Nephron progenitor cell (in vitro differentiated cells): ENCODE results near the gene NEU2.

Experiments used
- DNase-seq: peaks from one replicate; pipeline ENCODE4 v3.0.0; 2021
- H3K27ac Mint-ChIP-seq: 2 replicates; pipeline ENCODE4 v1.8.0; 2021; ENCODE audit warnings: mild to moderate bottlenecking, moderate library complexity, mixed read lengths
- H3K27me3 Mint-ChIP-seq: 2 replicates; pipeline ENCODE4 v1.8.0; 2021; ENCODE audit warnings: mild to moderate bottlenecking, low read depth, mixed read lengths; ENCODE audit not compliant: poor library complexity
- H3K36me3 Mint-ChIP-seq: 2 replicates; pipeline ENCODE4 v1.8.0; 2021; ENCODE audit warnings: low read depth, mixed read lengths
- H3K4me1 Mint-ChIP-seq: 2 replicates; pipeline ENCODE4 v1.8.0; 2021; ENCODE audit warnings: mixed read lengths
- H3K4me3 Mint-ChIP-seq: 2 replicates; pipeline ENCODE4 v1.8.0; 2021; ENCODE audit warnings: mild to moderate bottlenecking, moderate library complexity, mixed read lengths
- H3K9me3 Mint-ChIP-seq: 2 replicates; pipeline ENCODE4 v1.8.0; 2021; ENCODE audit warnings: mild to moderate bottlenecking, moderate library complexity, mixed read lengths
- CTCF ChIP-seq: fragments of 200-600 bp; sonication (generic); IDR thresholded peaks from 2 replicates; pipeline ENCODE4 v1.5.0; 2021; ENCODE audit warnings: antibody characterized with exemption

Gene NEU2

DNA sequence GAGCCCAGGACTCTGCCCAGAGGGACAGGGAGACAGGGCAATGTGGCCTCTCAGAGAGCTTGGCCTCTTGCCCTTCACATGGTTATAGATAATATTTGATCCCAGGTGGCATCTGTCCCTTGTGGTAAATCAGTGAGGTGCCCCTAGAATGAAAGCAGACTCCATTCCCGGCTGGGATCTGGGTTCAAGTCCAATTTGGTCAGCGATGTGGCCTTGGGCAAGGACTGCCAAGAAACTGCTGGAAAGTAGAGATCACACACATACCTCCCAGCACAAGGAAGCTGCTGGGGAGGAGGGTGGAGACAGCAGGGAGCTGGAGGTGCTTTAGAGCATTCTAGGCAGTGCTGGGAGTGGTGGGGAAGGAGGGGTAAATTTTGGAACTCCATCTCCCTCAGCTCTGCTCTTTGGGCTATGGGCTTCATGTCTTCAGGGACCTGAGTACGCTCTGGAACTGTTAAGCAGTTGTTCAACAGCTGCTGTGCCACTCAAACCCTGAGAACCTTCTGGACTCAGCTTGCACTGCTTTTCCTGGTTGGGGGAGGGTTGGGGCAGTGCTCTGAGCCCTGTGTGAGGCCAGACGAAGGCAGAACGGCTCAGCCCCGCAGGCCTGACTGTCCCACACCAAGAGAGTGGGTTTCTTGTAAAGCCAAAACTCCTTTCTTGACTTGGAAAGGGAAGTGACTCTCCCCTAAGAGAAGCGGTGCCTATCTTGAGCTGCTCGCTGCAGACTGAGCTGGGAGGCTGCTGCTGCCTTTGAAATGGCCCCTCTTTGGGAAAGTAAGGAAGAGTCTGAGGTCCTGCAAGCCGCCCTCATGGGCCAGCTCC, 50.7 kb downstream of the NEU2 start:
- H3K4me3 Mint-ChIP-seq = no peak overlapping the region
- no peak for DNase-seq
- H3K4me1 Mint-ChIP-seq = peaks cover 63% of the 10 kb centered on the region
- TF ChIP-seq CTCF = no peak
- H3K27me3 Mint-ChIP-seq = peaks cover 6% of the 10 kb centered on the region
- H3K9me3 Mint-ChIP-seq = no peaks in the 10 kb centered on the region
- H3K36me3 Mint-ChIP-seq = no peaks in the 10 kb centered on the region
- no peak overlapping the region for H3K27ac Mint-ChIP-seq

DNA sequence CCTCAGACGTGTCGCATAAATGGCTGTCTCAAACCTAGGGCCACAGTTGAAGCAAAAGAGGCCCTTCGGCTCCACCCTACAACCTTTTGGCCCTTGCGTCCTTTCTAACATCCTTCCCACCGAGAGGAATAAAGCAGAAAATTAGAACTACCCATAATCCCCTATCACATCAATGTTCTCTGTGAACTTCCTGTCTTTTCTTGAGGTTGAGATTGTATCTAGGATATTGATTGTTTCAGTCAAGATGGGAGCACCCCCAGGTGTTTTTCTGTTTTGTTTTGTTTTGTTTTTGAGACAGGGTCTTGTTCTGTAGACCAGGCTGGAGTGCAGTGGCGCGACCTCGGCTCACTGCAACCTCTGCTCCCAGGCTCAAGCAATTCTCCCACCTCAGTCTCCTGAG, 51.3 kb downstream of the NEU2 start:
- Mint-ChIP-seq H3K9me3 (no peaks in the 10 kb centered on the region), H3K27me3 (peaks cover 6% of the 10 kb centered on the region), H3K36me3 (no peaks in the 10 kb centered on the region), H3K27ac (no peak overlapping the region), H3K4me1 (peaks cover 66% of the 10 kb centered on the region), H3K4me3 (no peak overlapping the region)
- no peak for TF ChIP-seq CTCF
- no peak for DNase-seq

GRCh38 chr2:233084488-233084887, 52.0 kb downstream of the NEU2 start:
- Mint-ChIP-seq H3K9me3 (no peaks in the 10 kb centered on the region), H3K27me3 (peaks cover 6% of the 10 kb centered on the region), H3K4me3 (no peak overlapping the region), H3K36me3 (no peaks in the 10 kb centered on the region), H3K4me1 (peaks cover 63% of the 10 kb centered on the region), H3K27ac (no peak overlapping the region)
- no peak for TF ChIP-seq CTCF
- DNase-seq = no peak
